Stimulated activated naive CD8-positive, alpha-beta T cell treated with anti-CD3 and anti-CD28 coated beads, Interleukin-15, Interleukin-2, amounts not matched to agents 100 ng/mL and 50 ng/mL, for 24 hours (primary cell): ENCODE data around the gene TBL1XR1.
A peak's percentile ranks its signal among the peaks of the same experiment; 100 is the strongest.
"Not testable (repeated sequence)": the region's sequence is repeated elsewhere in the genome, so short reads cannot be mapped to it uniquely, and the experiment has no call there.

ENCODE experiments used
- H3K27ac Mint-ChIP-seq: one replicate; pipeline ENCODE4 v1.8.0; 2021; ENCODE audit warnings: mild to moderate bottlenecking, mixed read lengths
- H3K27me3 Mint-ChIP-seq: one replicate; pipeline ENCODE4 v1.8.0; 2021; ENCODE audit warnings: mixed read lengths
- H3K36me3 Mint-ChIP-seq: one replicate; pipeline ENCODE4 v1.8.0; 2021; ENCODE audit warnings: low read depth, mixed read lengths
- H3K4me1 Mint-ChIP-seq: one replicate; pipeline ENCODE4 v1.8.0; 2021; ENCODE audit warnings: low read depth, mixed read lengths
- H3K4me3 Mint-ChIP-seq: one replicate; pipeline ENCODE4 v1.8.0; 2021; ENCODE audit warnings: mild to moderate bottlenecking, mixed read lengths
- H3K9me3 Mint-ChIP-seq: one replicate; pipeline ENCODE4 v1.8.0; 2021; ENCODE audit warnings: mixed read lengths

The TBL1XR1 gene

GRCh38 chr3:177180506-177180905, 16.8 kb downstream of the TBL1XR1 start:
- no peak overlapping the region for H3K4me3 Mint-ChIP-seq
- H3K4me1 Mint-ChIP-seq, result peaks cover 75% of the 10 kb centered on the region
- H3K36me3 Mint-ChIP-seq, result peaks cover 35% of the 10 kb centered on the region
- no peaks in the 10 kb centered on the region for H3K9me3 Mint-ChIP-seq
- no peak overlapping the region for H3K27ac Mint-ChIP-seq
- H3K27me3 Mint-ChIP-seq, result no peaks in the 10 kb centered on the region

GRCh38 chr3:177179281-177180067, 17.8 kb downstream of the TBL1XR1 start:
- Mint-ChIP-seq H3K27me3 (no peaks in the 10 kb centered on the region), H3K4me3 (no peak overlapping the region), H3K9me3 (no peaks in the 10 kb centered on the region), H3K36me3 (peaks cover 38% of the 10 kb centered on the region), H3K4me1 (peaks cover 73% of the 10 kb centered on the region), H3K27ac (no peak overlapping the region)

GRCh38 chr3:177177749-177178221, 19.5 kb downstream of the TBL1XR1 start:
- H3K9me3 Mint-ChIP-seq, result no peaks in the 10 kb centered on the region
- H3K27me3 Mint-ChIP-seq, result no peaks in the 10 kb centered on the region
- H3K27ac Mint-ChIP-seq, result no peak overlapping the region
- H3K4me3 Mint-ChIP-seq, result no peak overlapping the region
- H3K36me3 Mint-ChIP-seq, result peaks cover 46% of the 10 kb centered on the region
- H3K4me1 Mint-ChIP-seq, result peaks cover 73% of the 10 kb centered on the region

- H3K36me3 Mint-ChIP-seq, result peaks cover 57% of the 10 kb centered on the region
- no peaks in the 10 kb centered on the region for H3K9me3 Mint-ChIP-seq
- no peak overlapping the region for H3K27ac Mint-ChIP-seq
- peaks cover 68% of the 10 kb centered on the region for H3K4me1 Mint-ChIP-seq
- no peaks in the 10 kb centered on the region for H3K27me3 Mint-ChIP-seq
- no peak overlapping the region for H3K4me3 Mint-ChIP-seq
Observed at GRCh38 chr3:177174607-177175170, 22.6 kb downstream of the TBL1XR1 start.

- no peaks in the 10 kb centered on the region for H3K27me3 Mint-ChIP-seq
- H3K27ac Mint-ChIP-seq, result no peak overlapping the region
- H3K4me3 Mint-ChIP-seq, result no peak overlapping the region
- H3K4me1 Mint-ChIP-seq, result peaks cover 66% of the 10 kb centered on the region
- peaks cover 65% of the 10 kb centered on the region for H3K36me3 Mint-ChIP-seq
- no peaks in the 10 kb centered on the region for H3K9me3 Mint-ChIP-seq
Observed at GRCh38 chr3:177169936-177170722, 27.2 kb downstream of the TBL1XR1 start.

GRCh38 chr3:177168431-177168830, 28.9 kb downstream of the TBL1XR1 start:
- H3K9me3 Mint-ChIP-seq, result no peaks in the 10 kb centered on the region
- H3K27ac Mint-ChIP-seq, result no peak overlapping the region
- H3K4me1 Mint-ChIP-seq, result peaks cover 71% of the 10 kb centered on the region
- H3K27me3 Mint-ChIP-seq, result no peaks in the 10 kb centered on the region
- H3K36me3 Mint-ChIP-seq, result peaks cover 76% of the 10 kb centered on the region
- no peak overlapping the region for H3K4me3 Mint-ChIP-seq

- peaks cover 72% of the 10 kb centered on the region for H3K4me1 Mint-ChIP-seq
- H3K4me3 Mint-ChIP-seq, result no peak overlapping the region
- H3K9me3 Mint-ChIP-seq, result no peaks in the 10 kb centered on the region
- peaks cover 73% of the 10 kb centered on the region for H3K36me3 Mint-ChIP-seq
- no peaks in the 10 kb centered on the region for H3K27me3 Mint-ChIP-seq
- H3K27ac Mint-ChIP-seq, result no peak overlapping the region
Observed at GRCh38 chr3:177162742-177163141, 34.5 kb downstream of the TBL1XR1 start.

GRCh38 chr3:177161603-177162002, 35.7 kb downstream of the TBL1XR1 start:
- Mint-ChIP-seq H3K4me1 (peaks cover 75% of the 10 kb centered on the region), H3K27ac (peak overlapping the region; percentile 66), H3K36me3 (peaks cover 63% of the 10 kb centered on the region)
- H3K27me3 Mint-ChIP-seq, H3K9me3 Mint-ChIP-seq, H3K4me3 Mint-ChIP-seq: not testable (repeated sequence)

GRCh38 chr3:177158461-177158860, 38.8 kb downstream of the TBL1XR1 start:
- peaks cover 59% of the 10 kb centered on the region for H3K4me1 Mint-ChIP-seq

GRCh38 chr3:177157492-177157891, 39.8 kb downstream of the TBL1XR1 start:
- H3K4me1 Mint-ChIP-seq, result peaks cover 64% of the 10 kb centered on the region
- no peaks in the 10 kb centered on the region for H3K27me3 Mint-ChIP-seq
- no peaks in the 10 kb centered on the region for H3K9me3 Mint-ChIP-seq
- no peak overlapping the region for H3K27ac Mint-ChIP-seq
- no peak overlapping the region for H3K4me3 Mint-ChIP-seq
- H3K36me3 Mint-ChIP-seq, result peaks cover 32% of the 10 kb centered on the region

More at GRCh38 chr3:177158461-177158860, 38.8 kb downstream of the TBL1XR1 start:
- no peak overlapping the region for H3K27ac Mint-ChIP-seq
- H3K36me3 Mint-ChIP-seq, result peaks cover 39% of the 10 kb centered on the region
- H3K9me3 Mint-ChIP-seq, result no peaks in the 10 kb centered on the region
- no peaks in the 10 kb centered on the region for H3K27me3 Mint-ChIP-seq
- no peak overlapping the region for H3K4me3 Mint-ChIP-seq

GRCh38 chr3:177154733-177155132, 42.5 kb downstream of the TBL1XR1 start:
- no peaks in the 10 kb centered on the region for H3K9me3 Mint-ChIP-seq
- peaks cover 15% of the 10 kb centered on the region for H3K36me3 Mint-ChIP-seq
- H3K27ac Mint-ChIP-seq, result no peak overlapping the region
- H3K4me1 Mint-ChIP-seq, result peaks cover 66% of the 10 kb centered on the region
- H3K27me3 Mint-ChIP-seq, result no peaks in the 10 kb centered on the region
- no peak overlapping the region for H3K4me3 Mint-ChIP-seq

- Mint-ChIP-seq H3K27me3 (no peaks in the 10 kb centered on the region), H3K4me1 (peaks cover 65% of the 10 kb centered on the region), H3K27ac (peak overlapping the region; percentile 79), H3K9me3 (no peaks in the 10 kb centered on the region), H3K36me3 (peaks cover 15% of the 10 kb centered on the region), H3K4me3 (peak overlapping the region; percentile 39)
Observed at GRCh38 chr3:177150970-177151627, 46.2 kb downstream of the TBL1XR1 start.

GRCh38 chr3:177150218-177150916, 46.9 kb downstream of the TBL1XR1 start:
- Mint-ChIP-seq H3K4me1 (peaks cover 73% of the 10 kb centered on the region), H3K27ac (no peak overlapping the region), H3K4me3 (peak overlapping the region; percentile 45), H3K27me3 (no peaks in the 10 kb centered on the region), H3K9me3 (no peaks in the 10 kb centered on the region), H3K36me3 (peaks cover 22% of the 10 kb centered on the region)

- Mint-ChIP-seq H3K9me3 (no peaks in the 10 kb centered on the region), H3K27me3 (no peaks in the 10 kb centered on the region), H3K36me3 (peaks cover 21% of the 10 kb centered on the region), H3K4me3 (no peak overlapping the region), H3K4me1 (peaks cover 78% of the 10 kb centered on the region), H3K27ac (no peak overlapping the region)
Observed at GRCh38 chr3:177149106-177149505, 48.2 kb downstream of the TBL1XR1 start.
